Fibroblast of lung (primary cell): ENCODE measurements around the gene TUBGCP3. TPM values are rescaled to one million over a fixed set of nuclear protein-coding genes. Genes with fewer than 3 reads are reported as not detected.
A peak's percentile ranks its signal among the peaks of the same experiment; 100 is the strongest.

Source experiments
- DNase-seq, 2 donors: peaks; one replicate each; pipeline versions ENCODE4 v3.0.0 to v3.0.0-alpha.2; 2010; ENCODE audit warnings: low read depth in 2 of 2
- H2AFZ ChIP-seq: 2 replicates; pipeline ENCODE4 v1.5.1; 2012; ENCODE audit warnings: low read length, control low read depth, inconsistent platforms
- H3K27ac ChIP-seq: 2 replicates; pipeline ENCODE4 v1.5.1; 2011; ENCODE audit warnings: low read length, control low read depth; ENCODE audit not compliant: insufficient read depth
- H3K27me3 ChIP-seq: 2 replicates; pipeline ENCODE4 v1.5.1; 2011; ENCODE audit warnings: mild to moderate bottlenecking, low read length; ENCODE audit not compliant: control insufficient read depth, insufficient read depth
- H3K36me3 ChIP-seq: 2 replicates; pipeline ENCODE4 v1.5.1; 2011; ENCODE audit warnings: low read length; ENCODE audit not compliant: control insufficient read depth, insufficient read depth
- H3K4me1 ChIP-seq: 2 replicates; pipeline ENCODE4 v1.5.1; 2011; ENCODE audit warnings: low read length; ENCODE audit not compliant: control insufficient read depth, insufficient read depth; ENCODE audit errors: extremely low read depth
- H3K4me2 ChIP-seq: 2 replicates; pipeline ENCODE4 v1.5.1; 2011; ENCODE audit warnings: low read length, control low read depth; ENCODE audit not compliant: insufficient read depth; ENCODE audit errors: extremely low read depth
- H3K4me3 ChIP-seq, 4 experiments: fragments of 200-600 bp in 1 of 4; sonication (generic) in 1 of 4; replicated peaks in 1 of 4; 2 replicates each; pipeline ENCODE4 v1.5.1; 2011 to 2016; ENCODE audit warnings: low read length in 4 of 4, low read depth in 3 of 4, mild to moderate bottlenecking in 3 of 4, control low read depth in 2 of 4, inconsistent platforms in 1 of 4, mixed read lengths in 1 of 4; ENCODE audit not compliant: insufficient read depth in 1 of 4; ENCODE audit errors: control extremely low read depth in 1 of 4
- H3K79me2 ChIP-seq: 2 replicates; pipeline ENCODE4 v1.5.1; 2012; ENCODE audit warnings: mild to moderate bottlenecking, low read length, inconsistent platforms; ENCODE audit not compliant: control insufficient read depth, insufficient read depth
- H3K9ac ChIP-seq: 2 replicates; pipeline ENCODE4 v1.5.1; 2011; ENCODE audit warnings: mild to moderate bottlenecking, low read length, control low read depth; ENCODE audit not compliant: insufficient read depth
- H3K9me3 ChIP-seq: 2 replicates; pipeline ENCODE4 v1.5.1; 2012; ENCODE audit warnings: low read depth, low read length; ENCODE audit not compliant: control insufficient read depth, insufficient read depth
- H4K20me1 ChIP-seq: 2 replicates; pipeline ENCODE4 v1.5.1; 2011; ENCODE audit warnings: low read length; ENCODE audit not compliant: control insufficient read depth, insufficient read depth; ENCODE audit errors: extremely low read depth
- EZH2 ChIP-seq: IDR thresholded peaks from 2 replicates; pipeline ENCODE4 v1.5.1; 2012; ENCODE audit warnings: low read length, control low read depth, mild to moderate bottlenecking; ENCODE audit errors: missing control alignments
- polyA plus RNA-seq, 2 donors: library from polyadenylated mRNA; depleted of rRNA in 1 of 2; stranded (reverse) in 1 of 2; unstranded in 1 of 2; fragments of >200 nt; gene quantifications; 2 replicates each; pipeline ENCODE4 v1.2.1, GENCODE V29; 2011 to 2012; ENCODE audit warnings: missing spikeins in 1 of 2
- total RNA-seq: library from RNA; depleted of rRNA; stranded (reverse); fragments of >200 nt; gene quantifications from 2 replicates; pipeline ENCODE4 v1.2.1, GENCODE V29; 2014
- TF ChIP-seq, protein P1 (sequence below), 2 donors: IDR thresholded peaks in 1 of 2; conservative IDR thresholded peaks in 1 of 2; 1 replicate in 1 of 2; 2 replicates in 1 of 2; pipeline ENCODE4 v1.5.1; 2011 to 2012; ENCODE audit warnings: low read length in 2 of 2, control low read depth in 1 of 2, inconsistent platforms in 1 of 2, low read depth in 1 of 2, mild to moderate bottlenecking in 1 of 2

TUBGCP3 gene
- total and polyA plus RNA-seq, 2 donors (not counting 1 experiment from before 2014, with no cell fraction given): 14.5 to 17.2 TPM

DNA sequence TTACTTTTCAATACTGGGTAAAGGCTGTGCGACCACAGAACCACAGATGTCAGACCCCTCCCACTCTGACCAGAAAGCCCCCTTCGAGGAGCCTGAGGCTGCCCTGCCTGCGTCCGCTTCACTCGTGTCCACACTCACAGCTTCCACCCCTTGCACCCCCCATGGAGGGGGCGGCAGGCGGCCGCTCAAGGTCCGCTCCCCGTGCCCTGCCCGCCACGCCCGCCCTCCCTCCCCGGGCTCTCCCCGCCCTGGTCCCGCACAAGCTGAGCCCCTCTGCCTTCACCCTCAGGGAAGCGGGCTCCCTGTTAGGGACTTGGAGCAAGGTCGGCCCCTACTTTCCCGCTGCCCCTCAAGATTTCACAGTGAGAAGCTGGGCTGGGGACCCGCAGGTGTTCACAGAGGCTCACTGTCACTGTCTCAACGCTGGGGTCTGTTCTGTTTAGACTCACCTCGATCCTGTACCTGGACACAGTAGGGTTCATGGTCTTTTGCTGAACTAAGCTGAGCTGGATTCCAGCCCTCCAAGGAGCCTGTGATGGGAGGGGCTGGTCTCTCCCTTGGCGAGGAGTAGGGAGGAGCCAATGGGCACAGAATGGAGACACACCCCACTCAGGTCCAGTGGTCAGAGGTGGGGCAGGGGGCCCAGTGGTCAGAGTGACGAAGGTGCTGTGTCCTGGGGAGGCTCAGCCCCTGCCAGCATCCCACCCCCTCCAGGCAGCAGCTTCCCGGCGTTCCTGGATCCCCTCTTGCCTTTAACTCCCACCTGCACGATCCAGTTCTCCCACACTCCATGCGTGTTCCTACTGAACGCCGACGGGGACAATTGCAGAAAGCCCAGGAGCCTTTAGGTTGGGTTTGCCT, 142.3 kb downstream of the TUBGCP3 start:
- no peak overlapping the region for H3K27ac ChIP-seq
- H3K9ac ChIP-seq: no peak overlapping the region
- H3K4me3 ChIP-seq: no peak overlapping the region
- H4K20me1 ChIP-seq: no peaks in the 10 kb centered on the region
- no peaks in the 10 kb centered on the region for H3K27me3 ChIP-seq
- no peaks in the 10 kb centered on the region for H3K36me3 ChIP-seq
- TF ChIP-seq, protein P1, sequence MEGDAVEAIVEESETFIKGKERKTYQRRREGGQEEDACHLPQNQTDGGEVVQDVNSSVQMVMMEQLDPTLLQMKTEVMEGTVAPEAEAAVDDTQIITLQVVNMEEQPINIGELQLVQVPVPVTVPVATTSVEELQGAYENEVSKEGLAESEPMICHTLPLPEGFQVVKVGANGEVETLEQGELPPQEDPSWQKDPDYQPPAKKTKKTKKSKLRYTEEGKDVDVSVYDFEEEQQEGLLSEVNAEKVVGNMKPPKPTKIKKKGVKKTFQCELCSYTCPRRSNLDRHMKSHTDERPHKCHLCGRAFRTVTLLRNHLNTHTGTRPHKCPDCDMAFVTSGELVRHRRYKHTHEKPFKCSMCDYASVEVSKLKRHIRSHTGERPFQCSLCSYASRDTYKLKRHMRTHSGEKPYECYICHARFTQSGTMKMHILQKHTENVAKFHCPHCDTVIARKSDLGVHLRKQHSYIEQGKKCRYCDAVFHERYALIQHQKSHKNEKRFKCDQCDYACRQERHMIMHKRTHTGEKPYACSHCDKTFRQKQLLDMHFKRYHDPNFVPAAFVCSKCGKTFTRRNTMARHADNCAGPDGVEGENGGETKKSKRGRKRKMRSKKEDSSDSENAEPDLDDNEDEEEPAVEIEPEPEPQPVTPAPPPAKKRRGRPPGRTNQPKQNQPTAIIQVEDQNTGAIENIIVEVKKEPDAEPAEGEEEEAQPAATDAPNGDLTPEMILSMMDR (conservative IDR thresholded peaks at IDR 0.05 in 1 of 2, IDR thresholded peaks at IDR 0.05 in 1 of 2; ENCODE audit: low read depth in 1 of 2, low read length in 2 of 2): no peak
- TF ChIP-seq EZH2: no peak
- no peak for DNase-seq
- no peak overlapping the region for H3K4me2 ChIP-seq
- no peaks in the 10 kb centered on the region for H3K4me1 ChIP-seq
- H2AFZ ChIP-seq: no peak overlapping the region
- no peaks in the 10 kb centered on the region for H3K9me3 ChIP-seq
- H3K79me2 ChIP-seq: no peaks in the 10 kb centered on the region

DNA sequence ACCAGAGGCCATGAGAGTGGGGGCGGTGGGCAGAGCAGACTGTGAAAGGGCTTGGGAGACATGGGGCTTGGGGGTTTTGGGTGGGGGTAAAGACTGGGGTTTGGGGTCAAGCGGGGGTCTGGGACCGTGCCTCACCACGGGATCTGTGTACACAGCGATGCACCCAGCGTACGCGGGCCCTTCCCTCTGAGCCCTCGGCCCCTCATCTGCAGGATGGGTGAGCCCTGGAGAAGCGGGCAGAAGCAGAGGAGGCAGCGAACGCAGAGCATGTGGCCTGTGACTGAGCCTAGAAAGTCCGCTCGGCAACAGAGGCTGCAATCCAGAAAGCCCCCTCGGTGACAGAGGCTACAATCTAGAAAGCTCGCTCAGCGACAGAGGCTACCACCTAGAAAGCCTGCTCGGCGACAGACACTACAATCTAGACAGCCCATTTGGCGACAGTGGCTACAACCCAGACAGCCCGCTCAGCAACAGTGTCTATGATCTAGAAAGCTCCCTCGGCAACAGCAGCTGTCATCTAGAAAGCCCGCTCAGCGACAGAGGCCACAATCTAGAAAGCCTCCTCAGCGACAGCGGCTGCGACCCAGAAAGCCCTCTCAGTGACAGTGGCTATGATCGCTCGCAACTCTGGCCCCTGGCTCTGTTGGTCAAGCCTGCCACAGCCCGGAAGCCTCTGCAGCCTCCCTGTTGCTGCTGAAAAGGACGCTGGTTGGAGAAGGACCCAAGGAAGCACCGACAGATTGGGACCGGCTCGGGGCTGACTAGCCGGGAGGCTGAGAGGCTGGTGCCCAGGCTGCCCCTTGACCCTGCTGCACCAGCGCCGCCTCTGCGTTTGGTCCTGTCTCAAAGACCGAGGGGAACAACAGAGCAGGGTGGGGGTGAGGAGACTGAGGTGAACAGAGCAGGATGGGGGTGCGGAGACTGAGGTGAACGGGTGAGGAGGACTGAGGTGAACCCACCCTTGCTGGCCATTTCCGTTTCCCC, 143.2 kb downstream of the TUBGCP3 start:
- H3K4me2 ChIP-seq: no peak overlapping the region
- no peaks in the 10 kb centered on the region for H3K79me2 ChIP-seq
- H3K4me3 ChIP-seq: no peak overlapping the region
- H3K4me1 ChIP-seq: no peaks in the 10 kb centered on the region
- TF ChIP-seq, protein P1 (conservative IDR thresholded peaks at IDR 0.05 in 1 of 2, IDR thresholded peaks at IDR 0.05 in 1 of 2; ENCODE audit: low read depth in 1 of 2, low read length in 2 of 2): no peak
- TF ChIP-seq EZH2: no peak
- no peak overlapping the region for H3K9ac ChIP-seq
- no peaks in the 10 kb centered on the region for H3K9me3 ChIP-seq
- DNase-seq: no peak
- H3K36me3 ChIP-seq: no peaks in the 10 kb centered on the region
- no peak overlapping the region for H2AFZ ChIP-seq
- H4K20me1 ChIP-seq: no peaks in the 10 kb centered on the region
- H3K27ac ChIP-seq: no peak overlapping the region
- H3K27me3 ChIP-seq: no peaks in the 10 kb centered on the region

DNA sequence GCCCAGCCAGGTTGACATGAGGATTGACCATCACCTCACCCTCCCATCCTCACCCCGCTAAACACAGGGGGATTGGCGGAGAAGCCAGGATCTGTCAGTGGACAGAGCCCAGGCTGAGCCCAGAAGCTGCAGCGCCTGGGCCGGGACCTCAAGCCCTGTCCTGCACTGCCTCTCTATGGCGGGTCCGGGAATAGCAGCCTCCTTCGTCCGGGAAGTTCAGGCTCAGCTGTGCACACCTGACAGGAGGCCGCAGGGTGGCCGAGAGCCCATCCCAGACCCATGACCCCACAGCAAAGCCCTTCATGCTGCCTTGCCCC, 144.0 kb downstream of the TUBGCP3 start:
- DNase-seq: peak; percentile 26 to 53
- Histone ChIP-seq H3K4me3 (no peak overlapping the region), H3K36me3 (no peaks in the 10 kb centered on the region), H3K4me2 (no peak overlapping the region), H3K9ac (no peak overlapping the region), H3K4me1 (no peaks in the 10 kb centered on the region), H3K27me3 (no peaks in the 10 kb centered on the region), H3K9me3 (no peaks in the 10 kb centered on the region), H3K27ac (no peak overlapping the region), H2AFZ (no peak overlapping the region), H4K20me1 (no peaks in the 10 kb centered on the region), H3K79me2 (no peaks in the 10 kb centered on the region)
- TF ChIP-seq EZH2: no peak
- TF ChIP-seq, protein P1 (conservative IDR thresholded peaks at IDR 0.05 in 1 of 2, IDR thresholded peaks at IDR 0.05 in 1 of 2; ENCODE audit: low read depth in 1 of 2, low read length in 2 of 2): peak; percentile 84 to 96
